HG02610 (cell line): ENCODE data around the gene COL6A6.
"Not testable (repeated sequence)": the region's sequence is repeated elsewhere in the genome, so short reads cannot be mapped to it uniquely, and the experiment has no call there.

Experiments used
- ATAC-seq: cut with Tn5 transposase; IDR thresholded peaks from one replicate; pipeline ENCODE4 v1.9.1; 2021; ENCODE audit warnings: mild to moderate bottlenecking, moderate library complexity; ENCODE audit not compliant: unreplicated experiment

Gene COL6A6

DNA sequence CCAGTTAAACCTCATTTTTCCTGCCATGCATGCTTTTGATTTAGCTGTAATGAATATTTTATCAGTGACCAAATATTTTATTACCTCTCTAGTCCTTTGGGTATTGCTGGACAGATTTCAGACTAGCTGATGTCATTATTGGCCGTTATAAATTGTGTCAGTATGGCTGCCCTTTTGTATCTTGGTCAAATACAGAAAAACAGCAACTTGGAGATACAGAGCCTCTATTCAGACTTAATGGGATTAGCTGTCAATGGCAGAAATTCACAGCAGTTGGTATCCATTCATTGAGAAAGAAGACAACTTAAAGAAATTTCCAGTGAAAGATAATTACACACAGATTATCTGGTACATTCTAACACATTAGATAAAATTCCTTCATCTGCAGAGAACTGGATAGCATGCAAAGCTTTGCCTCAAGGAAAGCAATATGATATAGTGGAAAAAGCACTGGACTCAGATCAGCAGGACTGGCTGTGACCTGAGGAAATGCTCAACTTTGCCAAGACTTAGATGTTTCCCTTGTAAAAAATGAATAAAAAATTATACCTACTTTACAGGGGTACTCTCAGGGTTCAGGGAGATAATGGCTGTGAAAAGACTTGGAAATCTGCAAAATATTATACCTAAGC lies 20.8 kb downstream of the COL6A6 start:
- no peak for ATAC-seq

GRCh38 chr3:130539005-130539404 lies 22.0 kb downstream of the COL6A6 start:
- ATAC-seq = no peak

GRCh38 chr3:130543322-130543721 lies 26.3 kb downstream of the COL6A6 start:
- no peak for ATAC-seq

- no peak for ATAC-seq
Observed at GRCh38 chr3:130546920-130547679, 30.1 kb downstream of the COL6A6 start.

DNA sequence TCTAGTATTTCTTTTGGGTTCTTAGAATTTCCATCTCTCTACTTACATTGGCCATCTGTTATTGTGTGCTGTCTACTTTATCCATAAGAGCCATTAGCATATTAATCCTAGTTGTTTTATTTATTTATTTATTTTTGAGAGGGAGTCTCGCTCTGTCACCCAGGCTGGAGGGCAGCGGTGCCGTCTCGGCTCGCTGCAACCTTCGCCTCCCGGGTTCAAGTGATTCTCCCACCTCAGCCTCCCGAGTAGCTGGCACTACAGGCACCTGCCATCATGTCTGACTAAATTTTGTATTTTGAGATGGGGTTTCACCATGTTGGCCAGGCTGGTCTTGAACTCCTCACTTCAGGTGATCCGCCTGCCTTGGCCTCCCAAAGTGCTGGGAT lies 30.7 kb downstream of the COL6A6 start:
- not testable (repeated sequence) for ATAC-seq

DNA sequence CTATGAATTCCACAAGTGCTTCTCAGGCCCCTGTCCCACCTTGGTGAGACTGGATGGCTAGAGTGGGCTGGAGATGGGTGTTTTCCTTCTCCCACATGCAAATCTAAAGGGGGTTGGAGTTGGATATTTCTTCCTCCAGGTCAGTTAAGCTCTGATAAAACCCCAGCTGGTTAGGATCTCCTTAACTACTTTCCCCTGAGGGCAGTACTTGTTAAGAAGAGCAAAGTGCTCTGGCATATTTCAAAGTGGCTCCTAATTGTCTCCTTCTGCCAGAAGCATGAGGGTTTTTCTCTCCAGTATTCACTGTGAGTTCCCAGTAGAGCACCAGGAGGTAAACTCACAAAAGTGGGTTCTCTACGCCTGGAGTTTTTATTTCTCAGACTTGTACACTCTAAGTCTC lies 31.4 kb downstream of the COL6A6 start:
- no peak for ATAC-seq

DNA sequence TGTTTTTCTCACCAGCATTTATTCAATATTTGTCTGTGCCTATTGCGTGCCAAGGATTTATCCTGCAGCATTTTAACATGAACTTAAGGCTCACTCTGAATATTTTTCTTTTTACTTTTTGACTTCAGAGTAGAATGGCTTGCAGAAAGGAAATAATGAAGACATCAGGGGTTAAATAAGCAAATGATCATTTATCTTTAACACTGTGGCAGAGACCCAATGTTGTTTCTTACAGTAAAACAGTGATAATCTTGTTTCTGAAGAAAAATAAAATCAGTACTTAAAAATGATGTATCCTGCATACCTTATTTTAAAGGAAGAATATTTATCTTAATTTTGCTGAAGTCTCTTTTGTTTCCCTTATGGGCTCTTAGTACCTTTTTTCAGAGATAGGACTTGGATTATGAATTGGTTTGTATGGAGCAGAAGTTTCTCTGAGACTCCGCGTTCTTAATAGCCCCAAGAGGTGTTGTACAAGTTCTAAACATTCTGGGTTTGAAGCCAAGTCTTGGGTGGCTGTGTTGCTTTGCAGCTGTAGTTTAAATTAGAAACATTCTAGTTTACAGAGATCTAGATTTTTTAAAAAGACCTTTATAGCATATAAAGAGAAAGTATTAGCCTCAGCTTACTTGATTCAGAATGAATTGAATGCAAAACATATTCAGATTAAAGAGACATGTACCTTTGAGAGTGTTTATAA lies 40.5 kb downstream of the COL6A6 start:
- ATAC-seq = no peak

GRCh38 chr3:130558366-130558765 lies 41.4 kb downstream of the COL6A6 start:
- no peak for ATAC-seq

- ATAC-seq = no peak
Observed at GRCh38 chr3:130565224-130565623, 48.2 kb downstream of the COL6A6 start.
